GM19193 (cell line): ENCODE measurements around the gene EXD3.

ENCODE experiments used
- POLR2A ChIP-seq: IDR thresholded peaks from 4 replicates; pipeline ENCODE4 v1.6.1; 2011; ENCODE audit not compliant: insufficient read depth, insufficient read length; ENCODE audit errors: extremely low read depth

EXD3 gene

GRCh38 chr9:137461316-137461662, 38.3 kb upstream of the EXD3 start:
- no peak for TF ChIP-seq POLR2A

- TF ChIP-seq POLR2A, result no peak
Measured at GRCh38 chr9:137460363-137461315, 37.7 kb upstream of the EXD3 start.

GRCh38 chr9:137459601-137460362, 36.8 kb upstream of the EXD3 start:
- no peak for TF ChIP-seq POLR2A

GRCh38 chr9:137459152-137459600, 36.2 kb upstream of the EXD3 start, which contains the start of gene NSMF:
Gene NSMF (minus strand): TSS chr9:137459334. CDS start chr9:137459102, 232 bp downstream.
- peak; percentile 73 for TF ChIP-seq POLR2A

GRCh38 chr9:137458194-137459151, 35.5 kb upstream of the EXD3 start:
- TF ChIP-seq POLR2A, result no peak

GRCh38 chr9:137457406-137458193, 34.6 kb upstream of the EXD3 start:
- no peak for TF ChIP-seq POLR2A

GRCh38 chr9:137456864-137457405, 34.0 kb upstream of the EXD3 start:
- TF ChIP-seq POLR2A, result no peak

- no peak for TF ChIP-seq POLR2A
Measured at GRCh38 chr9:137456061-137456863, 33.3 kb upstream of the EXD3 start.

GRCh38 chr9:137455359-137455991, 32.5 kb upstream of the EXD3 start:
- no peak for TF ChIP-seq POLR2A

GRCh38 chr9:137454597-137455358, 31.8 kb upstream of the EXD3 start:
- TF ChIP-seq POLR2A, result peak; percentile 16

- no peak for TF ChIP-seq POLR2A
Measured at GRCh38 chr9:137454145-137454596, 31.2 kb upstream of the EXD3 start.
